Measurements from ENCODE around the gene SBF2. TPM values are rescaled to one million over a fixed set of nuclear protein-coding genes. Genes with fewer than 3 reads are reported as not detected.
A peak's percentile ranks its signal among the peaks of the same experiment; 100 is the strongest.

Gene SBF2
- total RNA-seq, 1 donor from 2014 or later, result 24.0 TPM

DNA sequence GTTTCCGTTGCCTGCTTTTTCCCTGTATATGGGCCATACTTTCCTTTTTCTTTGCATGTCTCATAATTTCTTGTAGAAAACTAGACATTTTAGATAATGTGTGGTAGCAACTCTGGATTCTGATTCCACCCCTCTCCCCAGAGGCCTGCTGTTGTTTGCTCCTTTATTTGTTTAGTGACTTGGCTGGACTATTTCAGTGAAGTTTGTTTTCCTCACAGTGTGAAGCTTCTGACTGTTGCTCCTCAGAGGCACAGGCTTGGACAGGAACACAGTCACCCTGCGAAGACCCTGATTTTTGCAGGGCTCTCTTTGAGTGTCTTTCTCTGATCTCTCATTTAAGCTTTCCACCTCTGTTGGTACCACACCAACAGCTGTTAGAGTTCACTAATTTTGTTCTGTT lies 557.7 kb downstream of the SBF2 start:
- TF ChIP-seq, protein P1, sequence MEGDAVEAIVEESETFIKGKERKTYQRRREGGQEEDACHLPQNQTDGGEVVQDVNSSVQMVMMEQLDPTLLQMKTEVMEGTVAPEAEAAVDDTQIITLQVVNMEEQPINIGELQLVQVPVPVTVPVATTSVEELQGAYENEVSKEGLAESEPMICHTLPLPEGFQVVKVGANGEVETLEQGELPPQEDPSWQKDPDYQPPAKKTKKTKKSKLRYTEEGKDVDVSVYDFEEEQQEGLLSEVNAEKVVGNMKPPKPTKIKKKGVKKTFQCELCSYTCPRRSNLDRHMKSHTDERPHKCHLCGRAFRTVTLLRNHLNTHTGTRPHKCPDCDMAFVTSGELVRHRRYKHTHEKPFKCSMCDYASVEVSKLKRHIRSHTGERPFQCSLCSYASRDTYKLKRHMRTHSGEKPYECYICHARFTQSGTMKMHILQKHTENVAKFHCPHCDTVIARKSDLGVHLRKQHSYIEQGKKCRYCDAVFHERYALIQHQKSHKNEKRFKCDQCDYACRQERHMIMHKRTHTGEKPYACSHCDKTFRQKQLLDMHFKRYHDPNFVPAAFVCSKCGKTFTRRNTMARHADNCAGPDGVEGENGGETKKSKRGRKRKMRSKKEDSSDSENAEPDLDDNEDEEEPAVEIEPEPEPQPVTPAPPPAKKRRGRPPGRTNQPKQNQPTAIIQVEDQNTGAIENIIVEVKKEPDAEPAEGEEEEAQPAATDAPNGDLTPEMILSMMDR (IDR thresholded peaks at IDR 0.05; ENCODE audit: insufficient read depth, low read length, severe bottlenecking), result no peak
- no peak for FAIRE-seq

DNA sequence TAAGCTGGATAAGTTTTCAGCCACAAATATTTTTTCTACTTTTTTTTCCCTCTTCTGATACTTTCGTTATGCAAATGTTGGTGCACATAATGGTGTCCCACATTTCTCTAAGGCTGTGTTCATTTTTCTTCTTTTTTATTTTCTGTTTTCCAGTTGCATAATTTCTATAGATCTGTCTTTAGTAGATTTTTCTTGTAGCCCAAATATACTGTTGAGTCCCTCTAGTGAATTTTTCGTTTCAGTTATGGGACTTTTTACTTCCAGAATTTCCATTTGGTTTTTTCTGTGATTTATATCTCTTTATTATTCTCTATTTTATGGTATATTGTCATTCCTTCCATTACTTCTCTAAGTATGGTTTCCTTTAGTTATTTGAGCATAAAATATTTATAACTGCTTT lies 558.1 kb downstream of the SBF2 start:
- TF ChIP-seq, protein P1 (IDR thresholded peaks at IDR 0.05; ENCODE audit: insufficient read depth, low read length, severe bottlenecking), result no peak
- DNase-seq (ENCODE audit: low read depth), result no peak
- FAIRE-seq, result no peak
- Histone ChIP-seq H3K36me3 (ENCODE audit: control insufficient read depth, insufficient read depth, low read length) (peaks cover 7% of the 10 kb centered on the region), H3K27me3 (ENCODE audit: control insufficient read depth, insufficient read depth, low read length) (no peaks in the 10 kb centered on the region), H3K4me3 (ENCODE audit: low read depth, low read length) (no peak overlapping the region)

More for the DNA sequence above, 557.7 kb downstream of the SBF2 start:
- no peak for DNase-seq (ENCODE audit: low read depth)
- Histone ChIP-seq H3K27me3 (ENCODE audit: control insufficient read depth, insufficient read depth, low read length) (no peaks in the 10 kb centered on the region), H3K4me3 (ENCODE audit: low read depth, low read length) (no peak overlapping the region), H3K36me3 (ENCODE audit: control insufficient read depth, insufficient read depth, low read length) (peaks cover 7% of the 10 kb centered on the region)

DNA sequence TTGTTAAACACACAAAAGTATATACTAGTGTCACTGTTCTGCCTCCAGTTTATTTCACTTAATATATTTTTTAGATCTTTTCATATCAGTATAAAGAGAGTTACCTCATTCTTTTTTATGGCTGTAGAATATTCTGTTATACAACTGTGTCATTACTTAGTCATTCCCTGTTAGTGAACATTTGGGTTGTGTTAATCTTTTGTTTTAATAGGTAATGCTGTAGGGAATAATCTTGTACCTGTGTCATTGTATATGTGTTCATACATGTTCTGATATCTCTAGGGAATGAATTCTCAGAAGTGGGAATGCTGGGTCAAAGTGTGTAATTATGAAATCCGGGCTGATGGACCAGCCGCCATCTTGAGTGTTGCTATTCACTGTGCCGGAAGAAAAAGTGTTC lies 558.8 kb downstream of the SBF2 start:
- Histone ChIP-seq H3K27me3 (ENCODE audit: control insufficient read depth, insufficient read depth, low read length) (no peaks in the 10 kb centered on the region), H3K4me3 (ENCODE audit: low read depth, low read length) (no peak overlapping the region), H3K36me3 (ENCODE audit: control insufficient read depth, insufficient read depth, low read length) (peaks cover 7% of the 10 kb centered on the region)
- TF ChIP-seq, protein P1 (IDR thresholded peaks at IDR 0.05; ENCODE audit: insufficient read depth, low read length, severe bottlenecking), result no peak
- DNase-seq (ENCODE audit: low read depth) (peak; percentile 55), FAIRE-seq (no peak)

- Histone ChIP-seq H3K4me3 (ENCODE audit: low read depth, low read length) (no peak overlapping the region), H3K36me3 (ENCODE audit: control insufficient read depth, insufficient read depth, low read length) (peaks cover 8% of the 10 kb centered on the region), H3K27me3 (ENCODE audit: control insufficient read depth, insufficient read depth, low read length) (no peaks in the 10 kb centered on the region)
- FAIRE-seq (no peak), DNase-seq (ENCODE audit: low read depth) (no peak)
- TF ChIP-seq, protein P1 (IDR thresholded peaks at IDR 0.05; ENCODE audit: insufficient read depth, low read length, severe bottlenecking), result no peak
Observed at GRCh38 chr11:9733212-9733611, 560.8 kb downstream of the SBF2 start.

- no peak for FAIRE-seq
- Histone ChIP-seq H3K36me3 (ENCODE audit: control insufficient read depth, insufficient read depth, low read length) (peaks cover 11% of the 10 kb centered on the region), H3K4me3 (ENCODE audit: low read depth, low read length) (no peak overlapping the region), H3K27me3 (ENCODE audit: control insufficient read depth, insufficient read depth, low read length) (no peaks in the 10 kb centered on the region)
- DNase-seq (ENCODE audit: low read depth), result no peak
- TF ChIP-seq, protein P1 (IDR thresholded peaks at IDR 0.05; ENCODE audit: insufficient read depth, low read length, severe bottlenecking), result no peak
Observed at GRCh38 chr11:9732453-9732852, 561.6 kb downstream of the SBF2 start.

DNA sequence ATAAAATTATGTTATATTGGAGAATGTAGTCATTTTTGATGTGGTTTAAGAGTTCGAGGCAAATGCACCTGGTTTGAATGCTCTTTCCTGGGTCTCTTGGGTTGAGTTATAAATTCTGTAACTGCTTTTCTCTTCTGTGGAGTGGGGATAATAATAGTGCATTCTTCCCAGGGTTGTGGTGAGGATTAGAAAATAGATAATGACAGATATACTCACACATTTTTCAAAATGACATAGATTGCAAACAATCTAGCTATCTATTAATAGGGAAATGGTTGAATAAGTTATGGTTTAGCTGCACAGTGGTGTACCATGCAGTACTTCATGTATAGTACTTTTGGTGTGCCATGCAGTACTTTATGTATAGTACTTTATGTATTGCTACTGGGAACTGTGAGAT lies 562.8 kb downstream of the SBF2 start:
- TF ChIP-seq, protein P1 (IDR thresholded peaks at IDR 0.05; ENCODE audit: insufficient read depth, low read length, severe bottlenecking), result no peak
- Histone ChIP-seq H3K36me3 (ENCODE audit: control insufficient read depth, insufficient read depth, low read length) (peaks cover 11% of the 10 kb centered on the region), H3K4me3 (ENCODE audit: low read depth, low read length) (no peak overlapping the region), H3K27me3 (ENCODE audit: control insufficient read depth, insufficient read depth, low read length) (no peaks in the 10 kb centered on the region)
- FAIRE-seq (no peak), DNase-seq (ENCODE audit: low read depth) (no peak)

Data from bronchial epithelial cell (primary cell).